GM18498 (cell line): ENCODE results near the gene RYK.

Source experiments
- ATAC-seq: cut with Tn5 transposase; IDR thresholded peaks from one replicate; pipeline ENCODE4 v1.9.1; 2021; ENCODE audit warnings: mild to moderate bottlenecking, moderate library complexity; ENCODE audit not compliant: unreplicated experiment

RYK gene

GRCh38 chr3:134155446-134155845 lies 95.2 kb downstream of the RYK start:
- no peak for ATAC-seq

- no peak for ATAC-seq
Measured at GRCh38 chr3:134153761-134154160, 96.9 kb downstream of the RYK start.

DNA sequence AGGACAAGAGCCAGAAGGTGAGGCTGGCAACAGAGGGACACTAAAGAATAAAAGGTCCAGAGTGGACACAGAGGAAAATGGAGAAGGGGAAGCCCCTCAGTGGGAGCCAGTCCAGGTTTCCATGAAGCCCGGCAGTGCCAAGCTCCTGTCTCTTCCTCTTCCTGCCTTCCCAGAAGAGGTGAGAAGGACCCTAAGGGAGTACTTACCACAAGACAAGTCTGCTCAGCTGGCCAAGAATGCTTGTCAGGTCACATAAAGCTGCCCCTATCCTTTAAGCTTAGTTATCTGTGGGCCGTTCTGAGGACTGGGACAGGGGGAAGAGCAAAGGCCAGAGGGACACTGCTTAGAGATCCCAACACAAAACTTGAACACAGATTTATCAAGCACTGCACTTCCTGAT lies 100.2 kb downstream of the RYK start:
- no peak for ATAC-seq

- ATAC-seq, result no peak
Measured at GRCh38 chr3:134149286-134149685, 101.4 kb downstream of the RYK start.

DNA sequence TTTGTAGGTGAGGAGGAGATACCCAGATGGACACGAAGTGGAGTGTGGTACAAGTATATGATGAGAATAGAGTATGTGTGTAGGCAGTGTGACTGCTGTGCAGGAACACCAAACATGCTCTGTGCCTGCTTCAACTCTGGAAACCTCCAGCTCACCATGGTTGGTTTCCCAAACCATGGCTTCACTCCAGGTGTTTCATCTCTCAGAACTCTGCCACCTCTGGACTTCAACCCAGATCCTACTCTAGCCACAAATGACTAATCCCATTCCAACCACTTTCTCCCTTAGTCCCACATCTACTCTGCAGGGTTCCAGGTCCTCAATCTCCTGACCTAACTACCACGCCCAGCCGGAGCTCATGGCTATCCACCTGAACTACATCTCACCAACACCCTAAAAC lies 102.1 kb downstream of the RYK start:
- no peak for ATAC-seq

GRCh38 chr3:134147411-134147810 lies 103.2 kb downstream of the RYK start:
- ATAC-seq, result no peak

DNA sequence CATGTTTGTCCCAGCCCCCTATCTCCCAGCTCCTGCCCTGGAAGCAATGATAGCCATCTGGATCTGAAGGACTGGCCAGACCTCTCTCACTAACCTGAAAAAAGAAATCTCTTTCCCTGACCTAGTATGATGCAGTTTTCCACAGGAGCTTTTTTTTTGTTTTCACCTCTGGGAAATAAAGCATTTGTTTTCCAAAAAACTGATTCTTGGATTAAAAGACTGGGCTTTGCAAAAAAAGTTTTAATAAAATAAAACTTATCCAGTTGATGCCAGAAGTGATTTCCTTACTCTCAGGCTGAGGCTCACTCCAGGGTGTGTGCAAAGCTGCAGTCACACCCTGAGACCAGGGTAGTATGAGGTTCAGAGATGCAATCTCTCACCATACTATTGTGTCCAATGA lies 104.0 kb downstream of the RYK start:
- ATAC-seq, result no peak

GRCh38 chr3:134145183-134145582 lies 105.5 kb downstream of the RYK start:
- no peak for ATAC-seq

DNA sequence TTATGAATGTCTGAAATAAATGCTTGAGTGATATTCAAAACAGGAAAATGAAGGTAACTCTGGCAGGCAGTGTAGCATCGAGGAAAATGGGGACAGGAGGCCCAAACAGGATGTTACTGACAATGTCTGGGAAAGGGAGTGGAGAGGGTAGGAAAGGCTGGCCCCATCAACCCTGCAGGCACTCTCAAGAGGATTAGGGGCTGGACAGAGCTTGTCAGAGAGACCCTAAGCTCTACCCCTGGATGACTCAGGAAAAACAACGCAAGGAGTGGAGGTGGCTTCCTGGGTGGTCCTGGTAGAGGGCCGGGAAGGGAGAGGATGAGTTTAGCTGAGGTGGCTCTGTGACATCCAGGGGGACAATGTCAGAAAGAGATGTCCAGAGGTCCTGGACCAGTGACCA lies 106.0 kb downstream of the RYK start:
- ATAC-seq, result no peak

DNA sequence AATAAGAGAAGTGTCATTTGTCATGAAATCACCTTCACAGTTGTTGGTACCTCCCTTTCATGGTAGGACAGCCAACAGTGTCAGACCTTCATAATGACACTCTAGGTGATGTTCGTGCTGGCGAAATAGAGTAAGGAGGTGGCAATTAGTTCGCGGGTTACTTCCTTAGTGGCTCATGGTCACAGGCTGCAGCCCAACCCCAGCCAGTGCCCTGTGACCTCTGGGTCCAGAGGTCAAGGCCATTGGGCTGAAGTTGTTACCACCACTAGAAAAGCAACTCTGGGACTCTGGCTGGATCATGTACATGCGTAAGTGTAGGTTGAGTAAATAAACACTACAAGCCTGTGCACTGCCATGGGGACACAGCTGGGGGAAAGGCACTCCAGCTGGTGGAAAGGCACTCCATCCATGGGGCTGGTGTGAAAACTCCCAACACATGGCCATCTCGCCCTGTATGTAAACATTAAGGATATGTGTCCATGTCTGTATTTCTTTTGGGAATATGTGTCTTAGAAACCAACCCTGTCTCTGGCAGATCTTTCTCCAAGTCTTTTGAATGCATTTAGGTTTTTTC lies 106.7 kb downstream of the RYK start:
- ATAC-seq, result no peak

- no peak for ATAC-seq
Measured at GRCh38 chr3:134136604-134137003, 114.1 kb downstream of the RYK start.

- no peak for ATAC-seq
Measured at GRCh38 chr3:134134698-134135415, 115.8 kb downstream of the RYK start.

- no peak for ATAC-seq
Measured at GRCh38 chr3:134134240-134134639, 116.4 kb downstream of the RYK start.

- no peak for ATAC-seq
Measured at GRCh38 chr3:134132961-134133360, 117.7 kb downstream of the RYK start.

DNA sequence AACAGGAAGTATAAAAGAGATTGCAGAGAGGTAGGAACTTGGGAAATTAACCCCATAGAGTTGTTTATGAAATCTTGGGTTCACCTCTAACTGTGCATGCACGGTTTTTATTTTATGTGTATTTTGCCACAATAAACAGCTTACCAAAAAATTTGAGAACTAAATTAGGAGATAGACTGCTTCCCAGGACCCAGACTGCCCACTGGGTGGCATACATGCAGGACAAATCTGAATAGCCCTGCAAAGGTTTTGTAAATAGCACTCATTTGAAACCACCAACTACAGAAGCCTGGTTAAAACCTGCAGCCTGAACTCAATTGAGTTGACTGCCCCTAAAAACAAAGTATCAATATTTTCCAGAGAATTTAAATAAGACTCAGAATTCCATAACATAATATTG lies 124.5 kb downstream of the RYK start:
- no peak for ATAC-seq

- no peak for ATAC-seq
Measured at GRCh38 chr3:134114726-134115125, 135.9 kb downstream of the RYK start.

DNA sequence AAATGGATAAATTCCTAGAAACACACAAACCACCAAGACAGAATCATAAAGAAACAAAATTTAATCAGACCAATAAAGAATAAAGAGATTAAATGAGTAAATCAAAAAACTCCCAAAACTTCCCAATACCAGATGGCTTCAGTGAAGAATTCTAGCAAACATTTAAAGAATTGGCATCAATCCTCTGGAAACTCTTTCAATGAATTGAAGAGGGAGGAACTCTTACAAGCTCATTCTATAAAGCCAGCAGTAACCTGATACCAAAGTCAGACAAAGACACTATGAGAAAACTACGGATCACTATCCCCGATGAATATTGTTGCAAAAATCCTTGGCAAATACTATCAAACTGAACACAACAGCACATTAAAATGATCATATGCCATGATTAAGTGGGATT lies 139.0 kb downstream of the RYK start:
- no peak for ATAC-seq

DNA sequence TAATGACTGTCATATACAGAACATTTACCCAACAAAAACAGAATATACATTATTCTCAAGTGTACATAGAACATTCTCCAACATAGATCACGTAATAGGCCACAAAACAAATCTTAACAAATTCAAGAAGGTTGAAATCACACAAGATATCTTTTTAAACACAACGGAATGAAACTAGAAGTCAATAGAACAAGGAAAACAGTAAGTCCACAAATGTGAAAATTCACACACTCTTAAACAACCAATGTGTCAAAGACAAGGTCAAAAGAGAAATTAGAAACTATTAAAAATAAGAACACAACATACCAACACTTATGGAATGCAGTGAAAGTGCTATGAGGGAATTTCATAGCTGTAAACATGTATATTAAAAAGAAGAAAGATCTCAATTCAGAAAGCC lies 139.7 kb downstream of the RYK start:
- ATAC-seq, result no peak
